ENCODE results near the gene SYCN. TPM values are rescaled to one million over a fixed set of nuclear protein-coding genes. Genes with fewer than 3 reads are reported as not detected.
"Not testable (repeated sequence)": the region's sequence is repeated elsewhere in the genome, so short reads cannot be mapped to it uniquely, and the experiment has no call there.

Gene SYCN
- total RNA-seq, 4 donors from 2014 or later = not detected

- no peak overlapping the region for H3K27ac ChIP-seq
- 82% methylated on average over 15 of the region's 15 CpGs for WGBS
- H3K4me3 ChIP-seq = no peak overlapping the region
- H3K9me3 ChIP-seq = no peaks in the 10 kb centered on the region
- TF ChIP-seq POLR2AphosphoS5 (IDR thresholded peaks at IDR 0.05) (no peak), CTCF (IDR thresholded peaks at IDR 0.05) (no peak), EP300 (IDR thresholded peaks at IDR 0.05) (no peak), POLR2A (IDR thresholded peaks at IDR 0.05) (no peak)
- DNase-seq (ENCODE audit: low spot score in 2 of 2) = no peak
- H3K4me1 ChIP-seq = no peaks in the 10 kb centered on the region
- peaks cover 3% of the 10 kb centered on the region for H3K27me3 ChIP-seq
- H3K36me3 ChIP-seq = no peaks in the 10 kb centered on the region
These were observed 14.4 kb upstream of the SYCN start for GRCh38 chr19:39218230-39219007.

- Histone ChIP-seq H3K36me3 (no peaks in the 10 kb centered on the region), H3K27ac (no peak overlapping the region), H3K27me3 (no peaks in the 10 kb centered on the region), H3K4me3 (no peak overlapping the region), H3K4me1 (no peaks in the 10 kb centered on the region), H3K9me3 (no peaks in the 10 kb centered on the region)
- TF ChIP-seq CTCF (IDR thresholded peaks at IDR 0.05) = no peak
- no peak for TF ChIP-seq EP300 (IDR thresholded peaks at IDR 0.05)
- no peak for TF ChIP-seq POLR2AphosphoS5 (IDR thresholded peaks at IDR 0.05)
- no peak for TF ChIP-seq POLR2A (IDR thresholded peaks at IDR 0.05)
- DNase-seq (ENCODE audit: low spot score in 2 of 2) = no peak
- WGBS = 85% methylated on average over 5 of the region's 5 CpGs
These were observed 13.0 kb upstream of the SYCN start for GRCh38 chr19:39217094-39217493.

GRCh38 chr19:39215323-39215722 lies 11.3 kb upstream of the SYCN start:
- H3K36me3 ChIP-seq; DNase-seq (ENCODE audit: low spot score in 2 of 2); H3K9me3 ChIP-seq; H3K4me1 ChIP-seq; H3K27ac ChIP-seq; H3K27me3 ChIP-seq; H3K4me3 ChIP-seq: not testable (repeated sequence)
- 94% methylated on average over 3 of the region's 3 CpGs for WGBS

- Histone ChIP-seq H3K4me1 (no peaks in the 10 kb centered on the region), H3K27ac (no peak overlapping the region), H3K4me3 (no peak overlapping the region), H3K36me3 (no peaks in the 10 kb centered on the region), H3K27me3 (no peaks in the 10 kb centered on the region), H3K9me3 (no peaks in the 10 kb centered on the region)
- 26% methylated on average over 8 of the region's 8 CpGs for WGBS
- DNase-seq (ENCODE audit: low spot score in 2 of 2) = no peak
- no peak for TF ChIP-seq CTCF (IDR thresholded peaks at IDR 0.05)
- TF ChIP-seq POLR2AphosphoS5 (IDR thresholded peaks at IDR 0.05) = no peak
- no peak for TF ChIP-seq POLR2A (IDR thresholded peaks at IDR 0.05)
- no peak for TF ChIP-seq EP300 (IDR thresholded peaks at IDR 0.05)
These were observed 8.3 kb upstream of the SYCN start for GRCh38 chr19:39212375-39212742.

GRCh38 chr19:39211731-39212374 lies 7.8 kb upstream of the SYCN start:
- no peak overlapping the region for H3K4me3 ChIP-seq
- H3K9me3 ChIP-seq = no peaks in the 10 kb centered on the region
- H3K27me3 ChIP-seq = peaks cover under 1% of the 10 kb centered on the region
- no peaks in the 10 kb centered on the region for H3K4me1 ChIP-seq
- no peak overlapping the region for H3K27ac ChIP-seq
- TF ChIP-seq CTCF (IDR thresholded peaks at IDR 0.05) = no peak
- no peak for TF ChIP-seq POLR2A (IDR thresholded peaks at IDR 0.05)
- TF ChIP-seq EP300 (IDR thresholded peaks at IDR 0.05) = no peak
- TF ChIP-seq POLR2AphosphoS5 (IDR thresholded peaks at IDR 0.05) = no peak
- WGBS = 60% methylated on average over 13 of the region's 13 CpGs
- no peak for DNase-seq (ENCODE audit: low spot score in 2 of 2)
- H3K36me3 ChIP-seq = no peaks in the 10 kb centered on the region

Measured in suprapubic skin (tissue), 4 donors.